HepG2 (cell line): Measurements from ENCODE around the gene RHOG. TPM values are rescaled to one million over a fixed set of nuclear protein-coding genes. Genes with fewer than 3 reads are reported as not detected.

Experiments
- ATAC-seq: fragments of 200-7000 bp; cut with Tn5 transposase; 3 replicates; pipeline ENCODE4 v1.9.1; 2020; ENCODE audit warnings: mild to moderate bottlenecking, moderate library complexity
- BruUV-seq: library from RNA; stranded (reverse); fragments of 400-500 nt; replicated peaks from 2 replicates; lab custom pipeline; 2021; lab: Mats Ljungman, UMichigan
- CTCF ChIA-PET: fragments of 300-600 bp; formaldehyde crosslinking; extraction: SDS; loops from one replicate; lab custom pipeline; 2021; ENCODE audit warnings: low total read pairs, inconsistent platforms, low intra/inter-chr PET ratio; lab: Yijun Ruan, JAX
- POLR2A ChIA-PET: fragments of 350-600 bp; sonication (Branson Sonifier 250); formaldehyde crosslinking; loops from one replicate; lab custom pipeline; 2020; ENCODE audit warnings: antibody characterized with exemption, inconsistent platforms; lab: Yijun Ruan, JAX
- DNase-seq: peaks from one replicate; pipeline ENCODE4 v3.0.0-alpha.2; 2015; ENCODE audit warnings: low spot score
- FAIRE-seq: peaks from 3 replicates; lab custom pipeline; 2011; peaks lifted over from hg19 to GRCh38; lab: Jason Lieb, UNC
- H2AFZ ChIP-seq: one replicate; pipeline ENCODE4 v1.6.1; 2011; ENCODE audit warnings: low read length, inconsistent platforms
- H3K27ac ChIP-seq: fragments of 300-600 bp; 3 replicates; pipeline ENCODE4 v1.8.0; 2011; ENCODE audit warnings: mixed run types, mild to moderate bottlenecking, mixed read lengths, low read length, inconsistent platforms; ENCODE audit not compliant: insufficient read depth; ENCODE audit errors: extremely low read length
- H3K27me3 ChIP-seq, 2 experiments: fragments of 200-600 bp in 1 of 2; 2 replicates in 1 of 2; 3 replicates in 1 of 2; pipeline versions ENCODE4 v1.6.0 to v1.8.0; 2011; ENCODE audit warnings: low read length in 2 of 2, mild to moderate bottlenecking in 2 of 2, moderate library complexity in 2 of 2, inconsistent platforms in 1 of 2; ENCODE audit not compliant: insufficient read depth in 2 of 2, control insufficient read depth in 1 of 2
- H3K36me3 ChIP-seq, 2 experiments: fragments of 200-600 bp in 1 of 2; replicated peaks in 1 of 2; 2 replicates in 1 of 2; 3 replicates in 1 of 2; pipeline versions ENCODE4 v1.5.1 to v1.8.0; 2011; ENCODE audit warnings: low read length in 2 of 2, inconsistent platforms in 1 of 2; ENCODE audit not compliant: insufficient read depth in 2 of 2, control insufficient read depth in 1 of 2
- H3K4me1 ChIP-seq: 2 replicates; pipeline ENCODE4 v1.5.1; 2012; ENCODE audit warnings: low read length, inconsistent platforms; ENCODE audit not compliant: insufficient read depth
- H3K4me2 ChIP-seq: 2 replicates; pipeline ENCODE4 v1.6.0; 2011; ENCODE audit warnings: low read depth, low read length, inconsistent platforms
- H3K4me3 ChIP-seq, 3 experiments: fragments of 200-600 bp in 1 of 3; sonication (generic), shearing (Covaris generic) in 1 of 3; replicated peaks in 1 of 3; 2 replicates each; pipeline ENCODE4 v1.5.1; 2011 to 2016; ENCODE audit warnings: low read length in 3 of 3, inconsistent platforms in 2 of 3, low read depth in 2 of 3, mild to moderate bottlenecking in 2 of 3, control low read depth in 1 of 3, mixed read lengths in 1 of 3; ENCODE audit not compliant: insufficient read depth in 1 of 3
- H3K79me2 ChIP-seq: one replicate; pipeline ENCODE4 v1.6.1; 2011; ENCODE audit warnings: low read length, inconsistent platforms; ENCODE audit not compliant: insufficient read depth
- H3K9ac ChIP-seq: 2 replicates; pipeline ENCODE4 v1.6.0; 2011; ENCODE audit warnings: mild to moderate bottlenecking, low read depth, low read length, inconsistent platforms; ENCODE audit not compliant: insufficient read depth
- H3K9me3 ChIP-seq: 2 replicates; pipeline ENCODE4 v1.5.1; 2012; ENCODE audit warnings: mild to moderate bottlenecking, low read length
- H4K20me1 ChIP-seq: 2 replicates; pipeline ENCODE4 v1.6.0; 2011; ENCODE audit warnings: inconsistent platforms, mild to moderate bottlenecking, low read length, moderate library complexity; ENCODE audit not compliant: insufficient read depth
- ATF7-NPFF ChIP-seq: sonication (generic); formaldehyde crosslinking; IDR thresholded peaks from 2 replicates; pipeline ENCODE4 v1.8.1; 2023; ENCODE audit warnings: mild to moderate bottlenecking, low read depth, missing genetic modification reagents, moderate library complexity
- HNF4G ChIP-seq, 2 experiments: sonication (generic) in 1 of 2; formaldehyde crosslinking in 1 of 2; IDR thresholded peaks; 2 replicates each; pipeline versions ENCODE4 v1.4.0 to v1.6.1; 2011 to 2020; ENCODE audit warnings: borderline replicate concordance in 2 of 2, low read depth in 2 of 2, mild to moderate bottlenecking in 2 of 2, low read length in 1 of 2, missing genetic modification reagents in 1 of 2, moderate library complexity in 1 of 2
- ZNF768 ChIP-seq: sonication (generic); formaldehyde crosslinking; IDR thresholded peaks from 2 replicates; pipeline ENCODE4 v1.4.0; 2020; ENCODE audit warnings: missing genetic modification reagents
- ZNF773 ChIP-seq: sonication (generic); formaldehyde crosslinking; IDR thresholded peaks from 2 replicates; pipeline ENCODE4 v1.4.0; 2020; ENCODE audit warnings: missing genetic modification reagents, borderline replicate concordance
- WGBS: methylation state at CpG from one replicate; pipeline ENCODE4 v1.1.6; 2017; ENCODE audit warnings: low lambda C conversion rate; 5-methylcytosine and 5-hydroxymethylcytosine counted together
- in situ Hi-C: cut with HindIII; loops from 2 replicates; pipeline ENCODE4 v1.10.0; 2017; ENCODE audit warnings: low pct_unique_long_range_greater_than_20kb; ENCODE audit not compliant: extremely low pct_ligation_motif_present
- intact Hi-C: fragments of 100-400 bp; cut with micrococcal nuclease; formaldehyde crosslinking; loops from one replicate; pipeline ENCODE4 v1.10.0; 2022; ENCODE audit not compliant: unreplicated experiment
- polyA plus RNA-seq, 8 experiments: library from polyadenylated mRNA; depleted of rRNA in 3 of 8; stranded (reverse) in 7 of 8; unstranded in 1 of 8; fragments of >200 nt; fragmentation: Illumina TruSeq in 4 of 8; extraction: Trizol in 4 of 8; gene quantifications; 2 replicates each; pipeline versions ENCODE4 v1.2.1 to v1.2.3, GENCODE V29; 2011 to 2016; ENCODE audit warnings: low read depth in 4 of 8, missing spikeins in 1 of 8, mixed read lengths in 1 of 8; ENCODE audit not compliant: insufficient read depth in 1 of 8
- total RNA-seq, 5 experiments: library from RNA; depleted of rRNA; stranded (reverse); fragments of >200 nt; fragmentation: Illumina TruSeq; extraction: Trizol; gene quantifications; 2 replicates each; pipeline ENCODE4 v1.2.3, GENCODE V29; 2016; ENCODE audit warnings: low read depth in 1 of 5
- TF ChIP-seq, protein P1 (sequence below): sonication (generic); formaldehyde crosslinking; IDR thresholded peaks from 2 replicates; pipeline ENCODE4 v1.8.0; 2022; ENCODE audit warnings: mild to moderate bottlenecking, missing genetic modification reagents; ENCODE audit not compliant: insufficient replicate concordance

Gene RHOG
- total and polyA plus RNA-seq, 2 of the 13 experiments (the other 11 are each of a cell fraction or from before 2014, with no cell fraction given): 7.7 to 23.4 TPM

DNA sequence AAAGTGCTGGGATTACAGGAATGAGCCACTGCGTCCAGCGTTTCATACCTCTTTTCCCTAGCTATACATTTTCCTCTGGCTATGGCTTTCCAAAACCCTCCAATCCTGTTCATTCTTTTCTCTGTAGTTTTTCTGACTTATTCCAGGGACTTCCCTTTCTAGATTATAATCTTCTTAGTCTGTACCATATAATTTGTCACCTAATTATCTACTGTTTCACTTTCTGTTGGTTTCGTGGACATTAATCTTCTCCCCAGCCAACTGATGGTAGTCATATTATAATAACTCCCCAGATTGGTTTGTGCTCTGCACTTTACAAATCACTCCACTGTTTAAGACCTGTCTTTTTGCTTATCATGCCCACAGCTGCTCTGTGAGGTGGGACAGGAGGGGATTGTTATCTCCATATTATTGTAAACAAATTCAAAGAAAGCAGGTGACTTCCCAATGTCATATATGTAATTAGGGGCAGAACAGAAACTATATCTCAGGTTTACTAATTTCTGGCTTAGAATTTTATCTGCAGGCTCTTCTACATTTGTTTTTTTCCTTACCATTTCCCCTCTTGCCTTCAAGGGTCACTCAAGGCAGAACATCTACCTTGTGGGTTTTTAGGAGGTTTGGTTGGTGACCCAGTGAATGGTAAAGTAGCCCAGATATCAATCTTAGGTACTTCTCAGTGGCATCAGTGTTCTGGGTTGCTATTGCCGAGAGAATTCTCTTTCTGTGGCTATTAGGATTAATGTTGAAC, 38.6 kb upstream of the RHOG start:
- Histone ChIP-seq H3K36me3 (no peaks in the 10 kb centered on the region), H3K4me3 (peak overlapping the region; percentile 11 to 47 (median 21); a peak in 3 of 6 replicates), H3K9ac (peak overlapping the region; percentile 50), H3K79me2 (peaks cover 70% of the 10 kb centered on the region), H2AFZ (no peak overlapping the region), H3K27ac (peak overlapping the region; percentile 78), H4K20me1 (no peaks in the 10 kb centered on the region), H3K4me1 (peaks cover 57% of the 10 kb centered on the region), H3K27me3 (no peaks in the 10 kb centered on the region), H3K4me2 (peak overlapping the region; percentile 83), H3K9me3 (no peaks in the 10 kb centered on the region)
- BruUV-seq: no TSS peak
- intact Hi-C loops: no loop called here
- ChIA-PET CTCF (no interaction called here), POLR2A (interaction anchor here (1.0 to 2.0 kb wide), 4 partner anchors 11 to 30 kb away, joined by 3 to 20 read pairs (median 6); partner anchors contain the start of gene STIM1)
- DNase-seq: no peak
- TF ChIP-seq ZNF773 (CRISPR knock-in tag) (no peak), HNF4G (IDR thresholded peaks at IDR 0.05; ENCODE audit: borderline replicate concordance, low read depth, low read length) (no peak), HNF4G (CRISPR knock-in tag; IDR thresholded peaks at IDR 0.05; ENCODE audit: borderline replicate concordance, low read depth) (0 out of 2 replicates have a peak, but pooled peaks have one; percentile 13)
- TF ChIP-seq, protein P1, sequence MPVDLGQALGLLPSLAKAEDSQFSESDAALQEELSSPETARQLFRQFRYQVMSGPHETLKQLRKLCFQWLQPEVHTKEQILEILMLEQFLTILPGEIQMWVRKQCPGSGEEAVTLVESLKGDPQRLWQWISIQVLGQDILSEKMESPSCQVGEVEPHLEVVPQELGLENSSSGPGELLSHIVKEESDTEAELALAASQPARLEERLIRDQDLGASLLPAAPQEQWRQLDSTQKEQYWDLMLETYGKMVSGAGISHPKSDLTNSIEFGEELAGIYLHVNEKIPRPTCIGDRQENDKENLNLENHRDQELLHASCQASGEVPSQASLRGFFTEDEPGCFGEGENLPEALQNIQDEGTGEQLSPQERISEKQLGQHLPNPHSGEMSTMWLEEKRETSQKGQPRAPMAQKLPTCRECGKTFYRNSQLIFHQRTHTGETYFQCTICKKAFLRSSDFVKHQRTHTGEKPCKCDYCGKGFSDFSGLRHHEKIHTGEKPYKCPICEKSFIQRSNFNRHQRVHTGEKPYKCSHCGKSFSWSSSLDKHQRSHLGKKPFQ (CRISPR knock-in tag): peak; percentile 10
- no peak for ATAC-seq
- FAIRE-seq: no peak
- in situ Hi-C loops: no loop called here
- WGBS: 48% methylated on average over 3 of the region's 4 CpGs

DNA sequence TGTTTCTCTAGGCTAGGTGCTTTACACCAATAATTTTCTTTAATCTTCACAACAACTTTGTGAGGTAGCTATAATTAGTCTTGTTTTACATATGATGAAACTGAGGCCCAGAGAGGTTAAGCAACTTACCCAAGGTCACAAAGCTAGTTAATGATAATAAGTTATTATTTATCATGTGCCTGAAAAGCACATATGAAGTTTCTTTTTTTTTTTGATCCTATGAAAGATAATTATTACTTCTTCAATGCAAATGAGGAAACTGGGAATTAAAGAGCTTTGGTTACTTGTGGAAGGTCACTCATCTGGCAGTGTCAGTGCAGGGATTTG, 37.5 kb upstream of the RHOG start:
- DNase-seq (no peak), FAIRE-seq (no peak), ATAC-seq (no peak)
- Histone ChIP-seq H3K27me3 (no peaks in the 10 kb centered on the region), H3K36me3 (no peaks in the 10 kb centered on the region), H3K4me2 (peak overlapping the region; percentile 75), H4K20me1 (no peaks in the 10 kb centered on the region), H3K4me1 (peaks cover 67% of the 10 kb centered on the region), H2AFZ (no peak overlapping the region), H3K9ac (peak overlapping the region; percentile 45; the same call in 1 of the 2 replicates), H3K9me3 (no peaks in the 10 kb centered on the region), H3K27ac (peak overlapping the region; percentile 74), H3K79me2 (peaks cover 70% of the 10 kb centered on the region), H3K4me3 (no peak overlapping the region)
- BruUV-seq: no TSS peak
- POLR2A ChIA-PET: interaction anchor here (2.3 kb wide), 1 partner anchor 12 kb away, joined by 10 read pairs; no protein-coding TSS in a partner anchor
- TF ChIP-seq ATF7-NPFF (CRISPR knock-in tag): no peak
- TF ChIP-seq ZNF768: peak; percentile 14; the same call in 1 of the 2 replicates
- CTCF ChIA-PET: no interaction called here
- intact Hi-C loops: no loop called here
- in situ Hi-C loops: no loop called here
